GM18517 (cell line): ENCODE data around the gene RPL15.

Experiments
- ATAC-seq: cut with Tn5 transposase; IDR thresholded peaks from one replicate; pipeline ENCODE4 v1.9.1; 2021; ENCODE audit warnings: mild to moderate bottlenecking, moderate library complexity; ENCODE audit not compliant: unreplicated experiment

Gene RPL15

DNA sequence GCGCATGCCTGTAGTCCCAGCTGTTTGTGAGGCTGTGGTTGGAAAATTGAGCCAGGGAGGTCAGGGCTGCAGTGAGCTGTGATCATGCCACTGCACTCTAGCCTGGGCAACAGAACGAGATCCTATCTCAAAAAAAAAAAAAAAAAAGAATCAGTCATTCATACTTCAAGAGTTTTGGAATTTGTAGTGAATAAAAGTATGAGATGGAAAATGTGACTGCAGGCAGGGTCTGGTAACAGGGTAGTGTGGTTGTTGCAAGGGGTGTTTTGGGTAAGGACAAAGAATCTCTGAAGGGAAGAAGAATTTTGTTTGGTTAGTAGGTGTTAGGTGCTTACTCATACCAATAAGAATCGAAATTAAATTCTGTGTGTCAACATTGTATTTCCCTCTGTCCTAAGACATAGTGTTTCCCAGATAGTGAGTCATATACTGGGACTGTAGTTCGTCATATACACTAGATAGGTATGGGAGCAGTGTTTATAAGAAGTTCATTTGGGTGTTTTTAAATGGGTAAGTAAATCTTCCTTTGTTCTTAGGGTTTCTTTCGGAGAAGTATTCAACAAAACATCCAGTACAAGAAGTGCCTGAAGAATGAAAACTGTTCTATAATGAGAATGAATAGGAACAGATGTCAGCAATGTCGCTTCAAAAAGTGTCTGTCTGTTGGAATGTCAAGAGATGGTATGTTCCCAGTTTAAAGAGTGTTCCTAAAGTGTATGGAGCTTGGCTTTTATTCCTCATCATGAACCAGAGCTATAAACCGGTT is 42.4 kb downstream of the RPL15 start:
- ATAC-seq = no peak

DNA sequence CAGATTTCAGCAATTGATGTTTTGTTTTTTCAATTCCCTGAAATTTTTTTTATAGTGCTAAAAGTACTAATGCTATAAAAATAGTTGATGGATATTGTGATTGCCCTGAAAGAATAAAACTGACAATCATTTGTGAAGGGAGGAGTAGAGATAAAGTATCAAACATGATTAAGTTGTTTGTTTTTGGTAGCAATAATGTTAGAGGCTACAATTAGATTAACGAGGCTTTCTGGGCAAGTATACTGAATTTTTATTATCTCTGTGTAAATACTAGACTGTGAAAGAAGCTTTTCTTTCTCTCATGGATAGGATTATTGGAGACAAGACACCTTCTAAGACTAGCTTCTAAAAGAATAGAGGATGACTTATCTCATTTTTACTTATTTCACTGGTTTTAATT is 43.7 kb downstream of the RPL15 start:
- no peak for ATAC-seq

DNA sequence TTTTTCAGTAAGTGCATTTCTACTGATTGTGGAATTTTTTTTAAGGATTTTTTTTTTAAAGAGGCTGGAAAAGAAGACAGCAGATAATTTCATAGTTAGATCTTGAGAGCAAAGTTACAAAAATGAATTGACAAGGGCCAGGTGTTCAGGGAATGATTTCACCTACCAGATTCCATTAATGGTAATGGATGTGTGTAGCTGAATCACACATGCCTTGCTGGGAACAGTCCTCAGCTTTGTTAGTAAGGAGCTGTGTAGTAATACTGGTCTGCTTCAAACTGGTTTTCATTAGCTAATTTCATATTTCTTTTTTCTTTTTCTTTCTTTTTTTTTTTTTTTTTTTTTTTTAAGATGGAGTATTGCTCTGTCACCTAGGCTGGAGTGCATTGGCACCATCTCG is 44.1 kb downstream of the RPL15 start:
- ATAC-seq = no peak

DNA sequence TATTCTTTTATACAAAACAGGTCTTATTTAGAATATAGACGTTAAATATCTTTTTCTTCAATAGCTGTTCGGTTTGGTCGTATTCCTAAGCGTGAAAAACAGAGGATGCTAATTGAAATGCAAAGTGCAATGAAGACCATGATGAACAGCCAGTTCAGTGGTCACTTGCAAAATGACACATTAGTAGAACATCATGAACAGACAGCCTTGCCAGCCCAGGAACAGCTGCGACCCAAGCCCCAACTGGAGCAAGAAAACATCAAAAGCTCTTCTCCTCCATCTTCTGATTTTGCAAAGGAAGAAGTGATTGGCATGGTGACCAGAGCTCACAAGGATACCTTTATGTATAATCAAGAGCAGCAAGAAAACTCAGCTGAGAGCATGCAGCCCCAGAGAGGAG is 45.0 kb downstream of the RPL15 start:
- no peak for ATAC-seq

DNA sequence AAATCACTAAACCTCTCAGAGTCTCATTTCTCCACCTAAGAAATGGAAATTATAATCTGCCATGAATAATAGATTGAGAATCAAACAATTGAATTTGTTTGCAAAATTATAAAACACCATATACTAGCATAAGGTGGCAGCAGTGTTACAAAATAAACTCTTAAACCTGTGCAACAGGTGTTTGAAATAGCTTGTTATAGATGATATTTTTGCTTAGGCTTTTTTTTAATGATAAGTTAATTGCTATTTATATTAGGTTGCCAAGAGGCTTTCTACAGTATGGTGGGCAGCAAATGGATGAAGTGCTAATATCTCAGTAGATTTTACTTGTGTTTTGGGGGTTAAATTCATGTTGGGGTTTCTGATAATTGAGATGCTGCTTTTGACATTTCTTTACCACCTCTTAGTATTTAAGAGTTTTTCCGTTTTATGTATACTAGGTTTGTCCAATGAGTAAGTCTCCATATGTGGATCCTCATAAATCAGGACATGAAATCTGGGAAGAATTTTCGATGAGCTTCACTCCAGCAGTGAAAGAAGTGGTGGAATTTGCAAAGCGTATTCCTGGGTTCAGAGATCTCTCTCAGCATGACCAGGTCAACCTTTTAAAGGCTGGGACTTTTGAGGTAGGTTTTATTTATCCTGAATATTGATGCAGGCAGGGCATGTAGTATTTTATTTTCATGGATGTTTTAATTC is 47.8 kb downstream of the RPL15 start:
- no peak for ATAC-seq

DNA sequence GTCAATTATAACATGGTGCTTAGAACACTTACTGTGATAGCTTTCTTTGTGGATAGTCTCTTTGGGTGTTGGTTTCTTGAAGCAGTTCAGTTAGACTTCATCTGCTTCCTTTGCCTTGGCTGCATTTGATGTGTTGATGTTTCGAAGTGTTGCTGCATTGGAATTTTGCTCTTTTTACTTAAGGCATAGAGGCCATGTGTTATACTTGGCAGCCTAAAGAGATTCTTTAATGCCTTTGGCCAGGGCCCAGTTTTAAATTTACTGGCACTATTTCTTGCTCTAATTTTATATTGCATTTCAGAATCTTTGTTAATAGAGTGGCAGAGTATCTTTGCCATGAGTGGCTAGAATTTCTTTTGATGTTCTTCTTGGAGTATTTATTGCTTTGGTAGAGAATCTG is 49.4 kb downstream of the RPL15 start:
- no peak for ATAC-seq

DNA sequence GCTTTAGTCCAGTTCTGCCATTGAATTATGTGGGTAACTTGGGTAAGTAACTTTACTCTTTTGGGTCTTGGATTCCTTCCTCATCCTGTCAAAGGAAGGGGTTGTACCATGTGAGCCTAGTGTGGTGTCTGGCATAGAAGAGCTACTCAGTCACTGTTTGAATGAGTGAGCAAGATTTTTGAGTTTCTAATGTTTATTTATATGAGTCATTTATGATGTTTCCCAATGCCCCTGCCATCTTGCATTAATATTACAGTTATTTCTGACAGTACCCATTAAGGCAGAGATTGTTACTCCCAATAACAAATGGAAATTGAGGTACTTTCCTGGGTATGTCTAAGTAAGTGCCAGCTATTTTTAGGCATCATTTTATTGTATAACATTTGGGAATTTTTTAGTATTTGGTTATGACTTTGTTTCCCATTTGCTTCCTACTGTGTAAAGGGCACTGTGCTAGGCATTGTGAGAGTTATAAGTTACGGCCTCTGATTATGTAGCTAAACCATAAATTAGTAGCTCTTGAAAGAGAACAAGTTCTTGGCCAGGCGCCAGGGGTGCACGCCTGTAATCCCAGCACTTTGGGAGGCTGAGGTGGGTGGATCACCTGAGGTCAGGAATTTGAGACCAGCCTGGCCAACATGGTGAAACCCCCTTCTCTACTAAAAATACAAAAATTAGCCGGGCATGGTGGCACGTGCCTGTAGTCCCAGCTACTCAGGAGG is 51.7 kb downstream of the RPL15 start:
- ATAC-seq = no peak

DNA sequence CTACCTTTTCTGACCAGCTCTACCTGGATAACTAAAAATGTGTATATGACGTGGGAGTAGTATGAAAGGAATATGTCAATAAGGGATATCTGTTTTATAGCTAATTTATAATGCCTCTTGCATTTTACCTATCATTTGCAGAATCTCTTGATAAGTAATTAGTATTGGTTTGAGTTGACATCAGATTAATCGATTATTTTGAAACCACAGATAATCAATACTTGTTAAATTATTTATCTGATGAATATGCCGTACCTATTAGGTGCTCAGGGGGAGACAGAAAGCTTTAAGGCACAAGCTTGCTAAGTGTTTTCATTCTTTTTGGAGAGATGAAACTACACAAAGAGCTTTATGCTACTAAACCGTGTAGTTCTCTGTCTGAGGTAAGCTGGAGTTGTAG is 52.5 kb downstream of the RPL15 start:
- no peak for ATAC-seq
